ENCODE data around the gene GARIN3. TPM values are rescaled to one million over a fixed set of nuclear protein-coding genes. Genes with fewer than 3 reads are reported as not detected.
"Not testable (repeated sequence)": the region's sequence is repeated elsewhere in the genome, so short reads cannot be mapped to it uniquely, and the experiment has no call there.

GARIN3 gene
- polyA plus RNA-seq, 1 experiment: not detected

- TF ChIP-seq CTCF (IDR thresholded peaks at IDR 0.05; ENCODE audit: low read depth, low read length): no peak
- no peak overlapping the region for H3K27ac ChIP-seq (ENCODE audit: low read depth, low read length)
- CTCF ChIA-PET: interaction anchor here (0.6 kb wide), 1 partner anchor 45 kb away, joined by 3 read pairs; no protein-coding TSS in a partner anchor
- no peak overlapping the region for H3K4me3 ChIP-seq (ENCODE audit: low read depth, low read length)
- H3K27me3 ChIP-seq (ENCODE audit: control insufficient read depth, insufficient read depth, low read length): no peaks in the 10 kb centered on the region
- H3K9me3 ChIP-seq (ENCODE audit: control insufficient read depth, insufficient read depth, low read length): no peaks in the 10 kb centered on the region
- POLR2A ChIA-PET: no interaction called here
- DNase-seq (ENCODE audit: low read depth, low spot score): no peak
Measured at GRCh38 chr5:157193699-157194424, 27.8 kb upstream of the GARIN3 start.

DNA sequence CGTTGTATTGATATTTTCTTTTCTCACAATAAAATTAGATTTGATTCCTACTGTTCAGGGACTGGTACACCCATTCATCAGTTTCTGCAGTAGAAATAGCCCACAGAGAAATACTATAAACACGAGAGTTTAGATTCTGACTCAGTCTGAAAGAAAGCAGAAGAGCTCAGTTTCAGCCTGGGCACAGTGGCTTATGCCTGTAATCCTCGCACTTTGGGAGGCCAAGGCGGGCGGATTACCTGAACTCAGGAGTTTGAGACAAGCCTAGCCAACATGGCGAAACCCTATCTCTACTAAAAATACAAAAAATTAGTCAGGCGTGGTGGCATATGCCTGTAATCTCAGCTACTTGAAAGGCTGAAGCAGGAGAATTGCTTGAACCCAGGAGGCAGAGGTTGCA is 23.2 kb upstream of the GARIN3 start:
- TF ChIP-seq CTCF (IDR thresholded peaks at IDR 0.05; ENCODE audit: low read depth, low read length): no peak
- CTCF ChIA-PET: no interaction called here
- no peak for DNase-seq (ENCODE audit: low read depth, low spot score)
- POLR2A ChIA-PET: no interaction called here
- Histone ChIP-seq H3K27me3 (ENCODE audit: control insufficient read depth, insufficient read depth, low read length) (no peaks in the 10 kb centered on the region), H3K27ac (ENCODE audit: low read depth, low read length) (no peak overlapping the region), H3K4me3 (ENCODE audit: low read depth, low read length) (no peak overlapping the region), H3K9me3 (ENCODE audit: control insufficient read depth, insufficient read depth, low read length) (no peaks in the 10 kb centered on the region)

- no peak for TF ChIP-seq CTCF (IDR thresholded peaks at IDR 0.05; ENCODE audit: low read depth, low read length)
- CTCF ChIA-PET: no interaction called here
Measured at GRCh38 chr5:157188270-157188669, 22.2 kb upstream of the GARIN3 start.

GRCh38 chr5:157187046-157187754 is 21.1 kb upstream of the GARIN3 start:
- H3K27me3 ChIP-seq (ENCODE audit: control insufficient read depth, insufficient read depth, low read length): no peaks in the 10 kb centered on the region
- TF ChIP-seq CTCF (IDR thresholded peaks at IDR 0.05; ENCODE audit: low read depth, low read length): no peak
- H3K9me3 ChIP-seq (ENCODE audit: control insufficient read depth, insufficient read depth, low read length): no peaks in the 10 kb centered on the region
- H3K4me3 ChIP-seq (ENCODE audit: low read depth, low read length): no peak overlapping the region
- DNase-seq (ENCODE audit: low read depth, low spot score): no peak
- no peak overlapping the region for H3K27ac ChIP-seq (ENCODE audit: low read depth, low read length)
- CTCF ChIA-PET: no interaction called here
- POLR2A ChIA-PET: no interaction called here

More at GRCh38 chr5:157188270-157188669, 22.2 kb upstream of the GARIN3 start:
- Histone ChIP-seq H3K9me3 (ENCODE audit: control insufficient read depth, insufficient read depth, low read length) (no peaks in the 10 kb centered on the region), H3K27ac (ENCODE audit: low read depth, low read length) (no peak overlapping the region), H3K4me3 (ENCODE audit: low read depth, low read length) (no peak overlapping the region), H3K27me3 (ENCODE audit: control insufficient read depth, insufficient read depth, low read length) (no peaks in the 10 kb centered on the region)
- no peak for DNase-seq (ENCODE audit: low read depth, low spot score)
- POLR2A ChIA-PET: no interaction called here

- no peak overlapping the region for H3K27ac ChIP-seq (ENCODE audit: low read depth, low read length)
- no peaks in the 10 kb centered on the region for H3K9me3 ChIP-seq (ENCODE audit: control insufficient read depth, insufficient read depth, low read length)
- ChIA-PET POLR2A (no interaction called here), CTCF (no interaction called here)
- TF ChIP-seq CTCF (IDR thresholded peaks at IDR 0.05; ENCODE audit: low read depth, low read length): no peak
- H3K4me3 ChIP-seq (ENCODE audit: low read depth, low read length): no peak overlapping the region
- H3K27me3 ChIP-seq (ENCODE audit: control insufficient read depth, insufficient read depth, low read length): no peaks in the 10 kb centered on the region
- DNase-seq (ENCODE audit: low read depth, low spot score): no peak
Measured at GRCh38 chr5:157186309-157187045, 20.4 kb upstream of the GARIN3 start.

- H3K9me3 ChIP-seq (ENCODE audit: control insufficient read depth, insufficient read depth, low read length); H3K27me3 ChIP-seq (ENCODE audit: control insufficient read depth, insufficient read depth, low read length); CTCF ChIA-PET; POLR2A ChIA-PET; DNase-seq (ENCODE audit: low read depth, low spot score); H3K27ac ChIP-seq (ENCODE audit: low read depth, low read length); H3K4me3 ChIP-seq (ENCODE audit: low read depth, low read length): not testable (repeated sequence)
Measured at GRCh38 chr5:157185122-157185521, 19.1 kb upstream of the GARIN3 start.

Data from AG04450 (cell line).